Endothelial cell of umbilical vein (primary cell): ENCODE measurements around the gene EHMT1. TPM values are rescaled to one million over a fixed set of nuclear protein-coding genes. Genes with fewer than 3 reads are reported as not detected.

Experiments
- BruUV-seq: library from RNA; stranded (reverse); fragments of 400-500 nt; replicated peaks from 2 replicates; lab custom pipeline; 2021; lab: Mats Ljungman, UMichigan
- CTCF ChIA-PET: fragments of 300-600, 350-600 bp; sonication (Branson Sonifier 250); formaldehyde crosslinking; loops from one replicate; lab custom pipeline; 2021; ENCODE audit warnings: antibody characterized with exemption, inconsistent platforms; lab: Charles Lee
- POLR2A ChIA-PET: fragments of 300-600, 350-600 bp; sonication (Branson Sonifier 250); formaldehyde crosslinking; loops from one replicate; lab custom pipeline; 2021; ENCODE audit warnings: antibody characterized with exemption, inconsistent platforms; lab: Charles Lee
- DNase-seq: peaks from one replicate; pipeline ENCODE4 v3.0.0-alpha.2; 2011; ENCODE audit warnings: low read depth, low spot score
- FAIRE-seq: peaks from 2 replicates; lab custom pipeline; 2011; peaks lifted over from hg19 to GRCh38; lab: Jason Lieb, UNC
- H2AFZ ChIP-seq: 2 replicates; pipeline ENCODE4 v1.6.0; 2012; ENCODE audit warnings: low read depth, low read length, control low read depth, inconsistent platforms
- H3K27ac ChIP-seq: 2 replicates; pipeline ENCODE4 v1.5.1; 2011; ENCODE audit warnings: low read depth, mild to moderate bottlenecking, control low read depth, low read length, moderate library complexity; ENCODE audit not compliant: insufficient read depth
- H3K27me3 ChIP-seq, 2 experiments: 2 replicates each; pipeline versions ENCODE4 v1.6.0 to v1.6.1; 2011; ENCODE audit warnings: low read length in 2 of 2, mixed read lengths in 1 of 2; ENCODE audit not compliant: control insufficient read depth in 2 of 2, insufficient read depth in 2 of 2
- H3K36me3 ChIP-seq, 2 experiments: 2 replicates in 1 of 2; 3 replicates in 1 of 2; pipeline ENCODE4 v1.5.1; 2011; ENCODE audit warnings: low read length in 2 of 2, mild to moderate bottlenecking in 1 of 2, moderate library complexity in 1 of 2; ENCODE audit not compliant: control insufficient read depth in 2 of 2, insufficient read depth in 2 of 2; ENCODE audit errors: extremely low read depth in 1 of 2
- H3K4me1 ChIP-seq: 3 replicates; pipeline ENCODE4 v1.5.1; 2011; ENCODE audit warnings: mild to moderate bottlenecking, low read length; ENCODE audit not compliant: control insufficient read depth, insufficient read depth; ENCODE audit errors: extremely low read depth
- H3K4me2 ChIP-seq: 2 replicates; pipeline ENCODE4 v1.6.1; 2011; ENCODE audit warnings: low read length, control low read depth, mixed read lengths; ENCODE audit not compliant: insufficient read depth
- H3K4me3 ChIP-seq, 3 experiments: fragments of 200-600 bp in 1 of 3; sonication (generic), shearing (Covaris generic) in 1 of 3; replicated peaks in 1 of 3; 2 replicates each; pipeline ENCODE4 v1.5.1; 2011 to 2016; ENCODE audit warnings: control low read depth in 3 of 3, low read length in 3 of 3, mild to moderate bottlenecking in 2 of 3, inconsistent platforms in 1 of 3, low read depth in 1 of 3, moderate library complexity in 1 of 3; ENCODE audit not compliant: insufficient read depth in 1 of 3
- H3K79me2 ChIP-seq: 2 replicates; pipeline ENCODE4 v1.6.0; 2012; ENCODE audit warnings: low read length, inconsistent platforms; ENCODE audit not compliant: control insufficient read depth, insufficient read depth
- H3K9ac ChIP-seq: replicated peaks from 2 replicates; pipeline ENCODE3; 2011; ENCODE audit warnings: low read length, control low read depth; ENCODE audit not compliant: insufficient read depth; ENCODE audit errors: extremely low read depth
- H3K9me1 ChIP-seq: replicated peaks from 3 replicates; pipeline ENCODE4 v1.6.0; 2011; ENCODE audit warnings: mild to moderate bottlenecking, low read length; ENCODE audit not compliant: control insufficient read depth, insufficient read depth; ENCODE audit errors: extremely low read depth
- H3K9me3 ChIP-seq: replicated peaks from 2 replicates; pipeline ENCODE4 v1.5.1; 2012; ENCODE audit warnings: low read length, inconsistent platforms; ENCODE audit not compliant: control insufficient read depth, insufficient read depth
- H4K20me1 ChIP-seq: replicated peaks from 2 replicates; pipeline ENCODE3; 2011; ENCODE audit warnings: mild to moderate bottlenecking, low read length; ENCODE audit not compliant: control insufficient read depth, insufficient read depth; ENCODE audit errors: extremely low read depth
- CTCF ChIP-seq, 2 donors: IDR thresholded peaks; 1 replicate in 1 of 2; 2 replicates in 1 of 2; pipeline ENCODE4 v1.5.1; 2011; ENCODE audit warnings: low read length in 2 of 2, mild to moderate bottlenecking in 2 of 2, moderate library complexity in 2 of 2, control low read depth in 1 of 2, inconsistent platforms in 1 of 2, low read depth in 1 of 2; ENCODE audit not compliant: insufficient read depth in 1 of 2; ENCODE audit errors: extremely low read depth in 1 of 2
- EZH2 ChIP-seq: IDR thresholded peaks from 2 replicates; pipeline ENCODE4 v1.6.1; 2012; ENCODE audit warnings: borderline replicate concordance, low read depth, mild to moderate bottlenecking, moderate library complexity, low read length, inconsistent platforms; ENCODE audit not compliant: severe bottlenecking
- FOS ChIP-seq: IDR thresholded peaks from 2 replicates; pipeline ENCODE4 v1.6.1; 2011; ENCODE audit warnings: mild to moderate bottlenecking, low read length, moderate library complexity, borderline replicate concordance; ENCODE audit not compliant: insufficient read depth
- GATA2 ChIP-seq: IDR thresholded peaks from 2 replicates; pipeline ENCODE4 v1.7.0; 2011; ENCODE audit warnings: low read depth, mild to moderate bottlenecking, moderate library complexity, mixed read lengths, low read length; ENCODE audit not compliant: insufficient read length, insufficient read depth
- JUN ChIP-seq: IDR thresholded peaks from 2 replicates; pipeline ENCODE4 v1.6.1; 2011; ENCODE audit warnings: borderline replicate concordance, low read depth; ENCODE audit not compliant: insufficient read length, insufficient read depth
- MYC ChIP-seq: IDR thresholded peaks from one replicate; pipeline ENCODE4 v1.6.1; 2011; ENCODE audit warnings: mild to moderate bottlenecking, low read depth, low read length
- POLR2A ChIP-seq: IDR thresholded peaks from 2 replicates; pipeline ENCODE4 v1.6.1; 2012; ENCODE audit warnings: low read depth, mild to moderate bottlenecking, control low read depth, low read length
- POLR2AphosphoS5 ChIP-seq: IDR thresholded peaks from 2 replicates; pipeline ENCODE4 v1.6.1; 2012; ENCODE audit warnings: low read depth, mild to moderate bottlenecking, control low read depth, low read length, moderate library complexity; ENCODE audit not compliant: insufficient read depth
- dilution Hi-C: fragments of 300-500 bp; cut with MboI; formaldehyde crosslinking; loops from one replicate; pipeline ENCODE4 v1.15.0; 2019; ENCODE audit warnings: low sequenced_read_pairs; ENCODE audit not compliant: extremely low pct_ligation_motif_present
- intact Hi-C: fragments of 100-400 bp; cut with micrococcal nuclease; formaldehyde crosslinking; loops from one replicate; pipeline ENCODE4 v1.10.0; 2022
- polyA plus RNA-seq, 4 experiments: library from polyadenylated mRNA; depleted of rRNA in 3 of 4; stranded (reverse) in 3 of 4; unstranded in 1 of 4; fragments of >200 nt; gene quantifications; 2 replicates each; pipeline versions ENCODE4 v1.2.1 to v1.2.3, GENCODE V29; 2011 to 2012; ENCODE audit warnings: missing spikeins in 1 of 4
- total RNA-seq: library from RNA; stranded (reverse); gene quantifications from 2 replicates; pipeline ENCODE4 v1.2.3, GENCODE V29; 2021
- TF ChIP-seq, protein P1 (sequence below): IDR thresholded peaks from 2 replicates; pipeline ENCODE4 v1.6.1; 2011; ENCODE audit not compliant: insufficient read depth, insufficient read length

EHMT1 gene
- total and polyA plus RNA-seq, 2 donors (not counting 3 experiments of a cell fraction or from before 2014, with no cell fraction given): 48.2 to 104 TPM

- BruUV-seq: no TSS peak
- H3K9ac ChIP-seq: no peak overlapping the region
- DNase-seq (no peak), FAIRE-seq (no peak)
- CTCF ChIA-PET: interaction anchor here (1.0 kb wide), 1 partner anchor 38 kb away, joined by 3 read pairs; the partner anchor contains the start of gene EHMT1
- intact Hi-C loops: no loop called here
- H3K9me1 ChIP-seq: no peaks in the 10 kb centered on the region
- H3K79me2 ChIP-seq: peaks cover 31% of the 10 kb centered on the region
- no peak overlapping the region for H3K4me3 ChIP-seq
- H3K9me3 ChIP-seq: no peaks in the 10 kb centered on the region
- no peak overlapping the region for H3K4me2 ChIP-seq
- dilution Hi-C loops: no loop called here
- H3K27me3 ChIP-seq: no peaks in the 10 kb centered on the region
- no peak overlapping the region for H3K27ac ChIP-seq
- TF ChIP-seq JUN: no peak
- TF ChIP-seq POLR2A: no peak
- POLR2A ChIA-PET: no interaction called here
- no peak overlapping the region for H2AFZ ChIP-seq
- H4K20me1 ChIP-seq: no peaks in the 10 kb centered on the region
- H3K4me1 ChIP-seq: peaks cover 14% of the 10 kb centered on the region
- peaks cover 4 to 23% of the 10 kb centered on the region in 2 experiments for H3K36me3 ChIP-seq
Measured at GRCh38 chr9:137580209-137580953, 38.4 kb upstream of the EHMT1 start.

- no TSS peak for BruUV-seq
- Histone ChIP-seq H4K20me1 (no peaks in the 10 kb centered on the region), H3K9ac (no peak overlapping the region), H3K9me3 (no peaks in the 10 kb centered on the region), H2AFZ (no peak overlapping the region), H3K27ac (no peak overlapping the region), H3K4me3 (no peak overlapping the region), H3K4me1 (peaks cover 14% of the 10 kb centered on the region), H3K36me3 (peaks cover under 1 to 27% of the 10 kb centered on the region in 2 experiments), H3K4me2 (no peak overlapping the region), H3K27me3 (no peaks in the 10 kb centered on the region), H3K9me1 (no peaks in the 10 kb centered on the region), H3K79me2 (peaks cover 25% of the 10 kb centered on the region)
- FAIRE-seq (no peak), DNase-seq (no peak)
- no peak for TF ChIP-seq GATA2
- no peak for TF ChIP-seq FOS
- no peak for TF ChIP-seq CTCF (IDR thresholded peaks at IDR 0.05; ENCODE audit: extremely low read depth in 1 of 2, insufficient read depth in 1 of 2, low read depth in 1 of 2, low read length in 2 of 2)
- TF ChIP-seq, protein P1, sequence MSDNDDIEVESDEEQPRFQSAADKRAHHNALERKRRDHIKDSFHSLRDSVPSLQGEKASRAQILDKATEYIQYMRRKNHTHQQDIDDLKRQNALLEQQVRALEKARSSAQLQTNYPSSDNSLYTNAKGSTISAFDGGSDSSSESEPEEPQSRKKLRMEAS: no peak
- TF ChIP-seq JUN: no peak
- no peak for TF ChIP-seq EZH2
- TF ChIP-seq MYC: no peak
- no peak for TF ChIP-seq POLR2A
- no peak for TF ChIP-seq POLR2AphosphoS5
- dilution Hi-C loops (no loop called here), intact Hi-C loops (no loop called here)
- ChIA-PET CTCF (no interaction called here), POLR2A (no interaction called here)
Measured at GRCh38 chr9:137580954-137581322, 37.9 kb upstream of the EHMT1 start.
